IPS DF 6.9 (cell line): ENCODE results near the gene RCOR1.
"Not testable (repeated sequence)": the region's sequence is repeated elsewhere in the genome, so short reads cannot be mapped to it uniquely, and the experiment has no call there.

Experiments used
- DNase-seq: peaks from one replicate; pipeline ENCODE4 v3.0.0-alpha.2; 2013; ENCODE audit warnings: low read depth, low spot score
- H3K27ac ChIP-seq: one replicate; pipeline ENCODE4 v1.5.1; 2013; ENCODE audit warnings: low read length, control low read depth
- H3K27me3 ChIP-seq: 2 replicates; pipeline ENCODE4 v1.6.1; 2013; ENCODE audit warnings: mild to moderate bottlenecking, low read length; ENCODE audit not compliant: control insufficient read depth, insufficient read depth
- H3K36me3 ChIP-seq: 2 replicates; pipeline ENCODE4 v1.6.1; 2013; ENCODE audit warnings: low read length; ENCODE audit not compliant: control insufficient read depth, insufficient read depth
- H3K4me1 ChIP-seq: 2 replicates; pipeline ENCODE4 v1.6.1; 2013; ENCODE audit warnings: low read length; ENCODE audit not compliant: control insufficient read depth, insufficient read depth
- H3K4me3 ChIP-seq: 2 replicates; pipeline ENCODE4 v1.5.1; 2013; ENCODE audit warnings: mild to moderate bottlenecking, low read length
- H3K9me3 ChIP-seq: 2 replicates; pipeline ENCODE4 v1.6.1; 2013; ENCODE audit warnings: low read length, inconsistent platforms; ENCODE audit not compliant: control insufficient read depth, insufficient read depth
- WGBS: extraction: QIAGEN DNeasy Blood & Tissue Kit; methylation state at CpG from one replicate; pipeline ENCODE4 v1.1.7; 2013; ENCODE audit warnings: mixed read lengths, missing lambda C conversion rate; ENCODE audit not compliant: insufficient read length, insufficient coverage; 5-methylcytosine and 5-hydroxymethylcytosine counted together

The RCOR1 gene

DNA sequence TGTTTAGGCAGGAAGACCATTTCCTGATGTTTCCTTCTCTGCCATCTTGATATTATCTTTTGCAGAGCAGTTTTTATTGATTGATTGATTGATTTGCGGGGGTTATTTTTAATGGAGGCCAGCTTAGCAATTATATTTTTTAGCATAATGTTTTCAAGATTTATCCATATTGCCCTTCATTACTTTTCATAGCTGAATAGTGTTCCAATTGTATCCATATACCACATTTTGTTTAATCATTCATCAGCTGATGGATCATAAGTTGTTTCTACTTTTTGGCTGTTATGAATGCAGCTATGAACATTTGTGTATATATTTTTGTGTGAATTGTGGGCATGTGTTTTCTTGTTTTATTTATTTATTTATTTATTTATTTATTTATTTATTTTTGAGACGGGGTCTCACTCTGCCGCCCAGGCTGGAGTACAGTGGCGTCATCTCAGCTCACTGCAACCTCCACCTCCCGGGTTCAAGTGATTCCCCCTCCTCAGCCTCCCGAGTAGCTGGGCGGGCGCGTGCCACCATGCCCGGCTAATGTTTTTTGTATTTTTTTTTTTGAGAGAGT is 20.9 kb upstream of the RCOR1 start:
- no CpG with 5 or more reads among the region's 10 CpGs for WGBS
- Histone ChIP-seq H3K27me3 (no peaks in the 10 kb centered on the region), H3K27ac (no peak overlapping the region), H3K36me3 (no peaks in the 10 kb centered on the region), H3K9me3 (no peaks in the 10 kb centered on the region), H3K4me1 (peaks cover 7% of the 10 kb centered on the region), H3K4me3 (no peak overlapping the region)
- DNase-seq, result no peak

DNA sequence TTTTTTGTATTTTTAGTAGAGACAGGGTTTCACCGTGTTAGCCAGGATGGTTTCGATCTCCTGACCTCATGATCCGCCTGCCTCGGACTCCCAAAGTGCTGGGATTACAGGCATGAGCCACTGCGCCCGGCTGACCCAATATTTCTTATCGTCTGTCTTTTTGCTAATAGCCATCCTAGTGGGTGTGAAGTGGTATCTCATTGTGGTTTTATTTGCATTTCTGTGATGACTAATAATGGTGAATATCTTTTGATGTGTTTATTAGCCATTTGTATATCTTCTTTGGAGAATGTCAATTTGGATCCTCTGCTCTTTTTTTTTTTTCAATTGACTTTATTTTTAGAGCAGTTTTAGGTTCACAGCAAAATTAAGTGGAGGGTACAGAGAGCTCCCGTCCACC is 19.3 kb upstream of the RCOR1 start:
- no CpG with 5 or more reads among the region's 8 CpGs for WGBS
- not testable (repeated sequence) for H3K9me3 ChIP-seq, H3K36me3 ChIP-seq, H3K4me1 ChIP-seq, H3K27ac ChIP-seq, H3K4me3 ChIP-seq, DNase-seq, H3K27me3 ChIP-seq

DNA sequence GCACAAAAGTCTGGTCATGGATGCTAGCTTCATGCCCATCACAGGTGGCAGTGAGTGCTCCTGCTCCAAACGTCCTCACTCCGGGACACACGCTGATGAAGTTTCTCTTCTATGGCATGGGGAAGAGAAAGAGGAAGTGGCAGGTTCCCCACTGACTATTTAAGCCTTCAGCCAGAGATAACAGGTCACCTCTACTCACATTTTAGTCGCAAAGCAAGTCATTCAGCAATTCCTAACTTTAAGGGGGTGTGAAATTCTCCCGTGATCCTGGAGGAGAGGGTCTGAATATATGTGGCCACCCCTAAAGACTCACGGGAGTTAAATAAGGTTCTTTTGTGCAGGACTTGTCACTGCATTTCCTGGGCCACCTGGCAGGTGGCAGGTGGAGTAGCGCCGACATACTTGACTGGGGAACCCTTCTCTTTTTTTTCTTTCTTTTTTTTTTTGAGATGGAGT is 18.8 kb upstream of the RCOR1 start:
- WGBS, result no CpG with 5 or more reads among the region's 8 CpGs
- Histone ChIP-seq H3K36me3 (no peaks in the 10 kb centered on the region), H3K27ac (no peak overlapping the region), H3K4me3 (no peak overlapping the region), H3K9me3 (no peaks in the 10 kb centered on the region), H3K27me3 (no peaks in the 10 kb centered on the region), H3K4me1 (peaks cover 5% of the 10 kb centered on the region; the same call in 1 of the 2 replicates)
- no peak for DNase-seq

DNA sequence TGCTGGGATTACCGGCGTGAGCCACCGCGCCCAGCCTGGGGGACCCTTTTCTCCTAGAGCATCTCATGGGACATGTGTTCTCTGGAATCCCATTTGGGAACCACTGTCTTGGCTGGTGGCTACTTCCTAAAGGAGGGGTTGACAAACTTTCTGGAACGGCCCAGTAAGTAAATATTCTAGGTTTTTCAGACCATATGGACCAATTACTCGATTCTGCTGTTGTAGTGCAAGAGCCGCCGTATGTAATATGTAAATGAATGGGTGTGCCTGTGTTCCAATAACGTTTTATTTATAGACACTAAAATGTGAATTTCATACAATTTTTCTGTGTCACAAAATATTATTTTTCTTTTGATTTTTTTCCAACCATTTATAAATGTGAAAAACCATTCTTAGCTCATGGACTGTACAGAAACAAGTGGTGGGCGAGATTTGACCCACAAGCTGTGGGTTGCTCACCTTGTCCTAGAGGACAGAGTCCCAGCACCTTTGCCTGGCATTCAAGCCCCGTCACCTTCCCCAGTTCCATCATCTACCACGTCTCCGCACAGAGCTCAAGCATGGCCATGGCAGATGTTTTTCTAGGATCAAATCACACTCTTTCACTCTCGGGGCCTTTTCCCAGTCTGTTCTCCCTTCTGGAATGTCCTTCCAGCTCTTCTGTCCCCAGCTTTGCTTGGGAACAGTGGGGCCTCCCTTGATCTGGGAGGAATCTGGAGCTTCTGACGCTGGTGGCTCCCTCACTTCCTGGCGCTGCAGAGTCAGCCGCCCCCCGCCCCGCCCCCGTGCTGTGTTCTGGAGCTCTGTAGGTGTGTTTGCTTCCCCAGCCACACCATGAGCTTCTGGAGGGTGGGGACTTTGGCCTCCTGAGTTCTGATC is 17.9 kb upstream of the RCOR1 start:
- H3K36me3 ChIP-seq, result no peaks in the 10 kb centered on the region
- no peak for DNase-seq
- H3K27me3 ChIP-seq, result no peaks in the 10 kb centered on the region
- no peak overlapping the region for H3K27ac ChIP-seq
- H3K4me3 ChIP-seq, result no peak overlapping the region
- no peaks in the 10 kb centered on the region for H3K9me3 ChIP-seq
- peaks cover 5% of the 10 kb centered on the region; the same call in 1 of the 2 replicates for H3K4me1 ChIP-seq
- no CpG with 5 or more reads among the region's 20 CpGs for WGBS

DNA sequence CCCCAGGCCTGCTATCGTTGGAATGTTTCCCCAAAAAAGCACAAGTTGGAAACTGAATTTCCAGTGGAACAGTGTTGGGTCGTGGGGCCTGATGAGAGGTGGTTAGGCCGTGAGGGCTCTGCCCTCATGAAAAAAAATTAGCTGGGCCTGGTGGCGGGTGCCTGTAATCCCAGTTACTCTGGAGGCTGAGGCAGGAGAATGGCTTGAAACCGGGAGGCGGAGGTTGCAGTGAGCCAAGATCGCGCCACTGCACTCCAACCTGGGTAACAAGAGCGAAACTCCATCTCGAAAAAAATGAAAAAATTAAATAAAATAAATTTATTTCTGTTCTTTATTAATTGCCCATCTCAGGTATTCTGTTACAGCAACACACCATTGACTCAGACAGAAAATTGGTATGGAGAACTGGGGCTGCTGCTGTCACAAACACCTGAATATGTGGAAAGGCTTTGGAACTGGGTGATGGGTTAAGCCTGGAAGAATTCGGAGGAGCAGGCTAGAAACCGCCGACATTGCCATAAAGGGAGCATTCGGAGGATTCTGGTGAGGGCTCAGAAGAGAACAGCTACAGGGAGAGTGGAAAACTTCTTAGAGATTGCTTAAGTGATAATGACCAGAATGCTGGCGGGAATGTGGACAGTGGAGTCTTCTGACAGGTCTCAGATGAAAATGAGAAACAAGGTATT is 17.1 kb upstream of the RCOR1 start:
- Histone ChIP-seq H3K27ac (no peak overlapping the region), H3K36me3 (no peaks in the 10 kb centered on the region), H3K4me1 (peaks cover 5% of the 10 kb centered on the region; the same call in 1 of the 2 replicates), H3K27me3 (no peaks in the 10 kb centered on the region), H3K4me3 (no peak overlapping the region), H3K9me3 (no peaks in the 10 kb centered on the region)
- no peak for DNase-seq
- no CpG with 5 or more reads among the region's 15 CpGs for WGBS

DNA sequence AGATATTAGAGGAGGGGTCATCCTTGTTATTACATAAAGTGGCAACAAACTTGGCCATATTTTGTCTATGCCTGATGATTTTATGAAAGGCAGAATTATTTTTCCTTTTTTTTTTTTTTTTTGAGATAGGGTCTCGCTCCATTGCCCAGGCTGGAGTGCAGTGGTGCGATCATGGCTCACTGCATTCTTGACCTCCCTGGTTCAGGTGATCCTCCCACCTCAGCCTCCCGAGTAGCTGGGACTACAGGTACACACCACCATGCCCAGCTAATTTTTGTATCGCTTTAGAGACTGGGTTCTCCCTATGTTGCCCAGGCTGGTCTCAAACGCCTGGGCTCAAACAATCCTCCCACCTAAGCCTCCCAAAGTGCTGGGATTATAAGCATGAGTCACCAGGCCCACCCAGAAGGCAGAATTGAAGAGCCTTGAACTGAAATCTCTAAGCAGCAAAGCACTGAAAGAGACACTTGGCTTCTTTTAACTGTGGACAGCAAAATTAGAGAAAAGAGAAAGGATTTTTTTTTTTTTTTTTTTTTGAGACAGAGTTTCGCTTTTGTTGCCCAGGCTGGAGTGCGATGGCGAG is 16.5 kb upstream of the RCOR1 start:
- no CpG with 5 or more reads among the region's 8 CpGs for WGBS
- not testable (repeated sequence) for H3K27ac ChIP-seq, H3K27me3 ChIP-seq, H3K4me1 ChIP-seq, H3K4me3 ChIP-seq, DNase-seq, H3K36me3 ChIP-seq, H3K9me3 ChIP-seq

DNA sequence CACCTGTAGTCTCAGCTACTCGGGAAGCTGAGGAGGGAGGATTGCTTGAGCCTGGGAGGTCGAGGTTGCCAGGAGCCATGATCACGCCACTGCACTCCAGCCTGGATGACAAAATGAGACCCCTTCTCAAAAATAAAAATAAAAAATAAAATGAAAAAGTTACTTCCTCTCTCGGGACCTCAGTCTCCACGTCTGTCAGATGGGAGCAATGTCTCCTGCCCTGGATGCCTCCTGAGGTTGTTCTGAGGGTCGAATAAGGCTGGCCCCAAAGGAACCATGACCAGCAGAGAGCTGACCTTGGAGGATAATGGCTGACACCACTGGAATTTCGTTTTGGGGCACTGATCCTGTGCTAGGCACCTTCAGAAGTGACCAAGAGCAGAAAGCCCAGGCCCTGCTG is 13.6 kb upstream of the RCOR1 start:
- Histone ChIP-seq H3K27me3 (no peaks in the 10 kb centered on the region), H3K36me3 (no peaks in the 10 kb centered on the region), H3K9me3 (no peaks in the 10 kb centered on the region), H3K27ac (no peak overlapping the region), H3K4me1 (peaks cover 4% of the 10 kb centered on the region; the same call in 1 of the 2 replicates), H3K4me3 (no peak overlapping the region)
- WGBS, result no CpG with 5 or more reads among the region's 7 CpGs
- DNase-seq, result no peak

DNA sequence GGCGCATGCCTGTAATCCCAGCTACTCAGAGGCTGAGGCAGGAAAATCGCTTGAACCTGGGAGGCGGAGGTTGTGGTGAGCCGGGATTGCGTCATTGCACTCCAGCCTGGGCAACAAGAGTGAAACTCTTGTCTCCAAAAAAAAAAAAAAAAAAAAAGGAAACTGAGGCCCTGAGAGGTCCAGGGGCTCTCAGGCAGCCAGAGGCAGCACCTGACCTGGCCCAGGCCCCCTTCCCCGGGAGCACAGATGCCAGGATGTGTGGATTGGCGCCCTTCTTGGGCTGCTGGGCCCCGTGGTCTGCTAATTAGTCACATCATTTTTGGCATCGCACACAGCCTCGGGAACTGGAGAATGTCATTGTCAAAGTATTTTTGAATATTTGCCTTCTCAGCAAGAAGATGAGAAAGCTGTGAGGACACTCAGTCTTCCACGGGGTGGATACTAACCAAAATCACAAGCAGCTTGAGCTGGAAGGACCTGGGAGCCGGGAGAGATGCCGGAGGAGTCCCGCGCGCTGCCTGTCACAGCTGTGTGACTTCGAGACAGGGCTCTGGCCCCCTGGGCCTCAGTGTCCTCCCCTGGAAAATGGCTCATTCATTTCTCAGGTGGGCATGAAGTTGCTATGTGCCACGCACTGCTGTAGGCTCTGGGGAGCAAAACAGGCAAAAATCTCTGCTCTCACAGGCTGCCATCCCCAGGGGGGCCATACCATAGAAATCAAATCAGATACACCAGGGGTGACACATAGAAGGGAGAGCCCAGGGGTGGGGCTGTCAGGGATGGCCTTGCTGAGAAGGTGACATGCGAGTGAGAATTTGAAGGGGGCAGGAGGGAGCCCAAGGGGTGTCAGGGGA is 12.5 kb upstream of the RCOR1 start:
- Histone ChIP-seq H3K27ac (no peak overlapping the region), H3K36me3 (no peaks in the 10 kb centered on the region), H3K27me3 (no peaks in the 10 kb centered on the region), H3K4me1 (peaks cover 3% of the 10 kb centered on the region), H3K9me3 (no peaks in the 10 kb centered on the region), H3K4me3 (no peak overlapping the region)
- DNase-seq, result no peak
- WGBS, result no CpG with 5 or more reads among the region's 19 CpGs

DNA sequence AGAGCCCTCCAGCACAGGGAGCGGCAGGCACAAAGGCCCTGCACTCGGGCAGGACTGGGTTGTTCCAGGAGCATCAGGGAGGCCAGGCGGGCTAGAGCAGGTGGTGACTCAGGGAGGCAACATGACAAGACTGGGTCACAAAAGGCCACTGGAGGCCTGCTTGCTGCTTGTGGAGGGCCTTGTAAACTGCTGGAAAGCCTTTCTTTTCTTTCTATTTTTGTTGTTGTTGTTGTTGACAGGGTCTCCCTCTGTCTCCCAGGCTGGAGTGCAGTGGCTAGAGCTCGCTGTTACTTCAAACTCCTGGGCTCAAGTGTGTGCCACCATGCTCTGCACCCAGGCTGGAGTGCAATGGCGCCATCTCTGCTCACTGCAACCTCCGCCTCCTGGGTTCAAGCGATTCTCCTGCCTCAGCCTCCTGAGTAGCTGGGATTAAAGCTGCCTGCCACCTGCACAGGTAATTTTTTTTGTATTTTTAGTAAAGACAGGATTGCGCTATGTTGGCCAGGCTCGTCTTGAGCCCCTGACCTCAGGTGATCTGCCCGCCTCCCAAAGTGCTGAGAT is 11.8 kb upstream of the RCOR1 start:
- peaks cover 5% of the 10 kb centered on the region for H3K4me1 ChIP-seq
- no peaks in the 10 kb centered on the region for H3K9me3 ChIP-seq
- H3K27ac ChIP-seq, result no peak overlapping the region
- no peak overlapping the region for H3K4me3 ChIP-seq
- no CpG with 5 or more reads among the region's 10 CpGs for WGBS
- DNase-seq, result no peak
- no peaks in the 10 kb centered on the region for H3K27me3 ChIP-seq
- no peaks in the 10 kb centered on the region for H3K36me3 ChIP-seq
